ENCODE measurements around the gene SMIM5.
"Not testable (repeated sequence)": the region's sequence is repeated elsewhere in the genome, so short reads cannot be mapped to it uniquely, and the experiment has no call there.

The SMIM5 gene

GRCh38 chr17:75632863-75633485 lies at the start of gene SMIM5:
Gene SMIM5 (plus strand): TSS chr17:75633434. CDS start chr17:75640202, 6,768 bp downstream.
- peak; percentile 89 for DNase-seq (ENCODE audit: low read depth)

GRCh38 chr17:75584849-75585175 lies 48.4 kb upstream of the SMIM5 start:
- no peak for DNase-seq (ENCODE audit: low read depth)

GRCh38 chr17:75587675-75588595 lies 45.3 kb upstream of the SMIM5 start, which contains the start of gene MYO15B:
Gene MYO15B (plus strand): TSS chr17:75587800. CDS start chr17:75588058, 258 bp downstream.
- DNase-seq (ENCODE audit: low read depth): peak; percentile 25

- no peak for DNase-seq (ENCODE audit: low read depth)
Measured at GRCh38 chr17:75588596-75589011, 44.6 kb upstream of the SMIM5 start.

- DNase-seq (ENCODE audit: low read depth): peak; percentile 76
Measured at GRCh38 chr17:75589012-75589918, 44.0 kb upstream of the SMIM5 start.

GRCh38 chr17:75589919-75590303 lies 43.3 kb upstream of the SMIM5 start:
- DNase-seq (ENCODE audit: low read depth): no peak

GRCh38 chr17:75590314-75590761 lies 42.9 kb upstream of the SMIM5 start:
- no peak for DNase-seq (ENCODE audit: low read depth)

- DNase-seq (ENCODE audit: low read depth): no peak
Measured at GRCh38 chr17:75590849-75591721, 42.1 kb upstream of the SMIM5 start.

GRCh38 chr17:75591722-75592302 lies 41.4 kb upstream of the SMIM5 start:
- no peak for DNase-seq (ENCODE audit: low read depth)

GRCh38 chr17:75592348-75593020 lies 40.8 kb upstream of the SMIM5 start:
- DNase-seq (ENCODE audit: low read depth): no peak

GRCh38 chr17:75593430-75593829 lies 39.8 kb upstream of the SMIM5 start:
- DNase-seq (ENCODE audit: low read depth): not testable (repeated sequence)

GRCh38 chr17:75594499-75595283 lies 38.5 kb upstream of the SMIM5 start:
- DNase-seq (ENCODE audit: low read depth): no peak

- no peak for DNase-seq (ENCODE audit: low read depth)
Measured at GRCh38 chr17:75595284-75595919, 37.8 kb upstream of the SMIM5 start.

- DNase-seq (ENCODE audit: low read depth): no peak
Measured at GRCh38 chr17:75595920-75596313, 37.3 kb upstream of the SMIM5 start.

GRCh38 chr17:75596320-75597087 lies 36.7 kb upstream of the SMIM5 start:
- DNase-seq (ENCODE audit: low read depth): no peak

GRCh38 chr17:75601057-75601987 lies 31.9 kb upstream of the SMIM5 start:
- peak; percentile 17 for DNase-seq (ENCODE audit: low read depth)

- DNase-seq (ENCODE audit: low read depth): no peak
Measured at GRCh38 chr17:75602644-75603043, 30.6 kb upstream of the SMIM5 start.
